GM21717 (cell line): Measurements from ENCODE around the gene TTC28.

Experiments used
- ATAC-seq: cut with Tn5 transposase; IDR thresholded peaks from one replicate; pipeline ENCODE4 v1.9.1; 2021; ENCODE audit warnings: mild to moderate bottlenecking, moderate library complexity; ENCODE audit not compliant: unreplicated experiment

Gene TTC28

DNA sequence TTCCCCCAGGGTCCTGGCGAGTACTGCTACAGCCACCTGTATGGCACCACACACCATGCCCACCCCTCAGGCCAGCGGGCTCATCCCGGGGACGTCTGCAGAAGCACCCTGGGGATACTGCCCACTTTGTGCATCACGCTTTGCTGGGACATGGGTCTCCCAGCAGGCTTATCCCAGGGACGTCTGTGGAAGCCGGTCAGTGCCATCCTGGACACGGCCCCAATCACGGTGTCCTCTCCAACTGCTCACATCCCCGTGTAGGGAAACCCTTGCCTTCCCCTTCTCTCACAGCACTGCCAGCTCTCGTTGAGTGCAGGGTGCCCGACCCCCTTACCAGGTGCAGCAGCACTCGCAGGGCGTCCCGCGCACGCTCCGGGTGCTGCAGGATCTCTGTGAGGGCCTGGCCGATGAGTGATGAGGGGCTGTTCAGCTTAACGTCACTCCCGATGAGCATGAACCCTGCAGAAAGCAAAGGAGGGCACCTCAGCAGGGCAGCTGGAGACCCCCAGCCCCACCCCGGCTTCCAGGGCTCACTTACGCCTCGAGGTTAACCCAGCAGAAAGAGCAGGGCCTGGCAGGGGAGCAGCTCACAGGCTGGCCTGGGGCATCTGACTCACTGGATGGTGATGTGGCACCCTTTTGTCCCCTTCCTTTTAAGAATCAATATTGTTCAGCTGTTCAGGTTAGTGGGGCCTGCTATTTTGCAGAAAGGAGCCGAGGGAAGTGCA lies 683.7 kb downstream of the TTC28 start:
- no peak for ATAC-seq

DNA sequence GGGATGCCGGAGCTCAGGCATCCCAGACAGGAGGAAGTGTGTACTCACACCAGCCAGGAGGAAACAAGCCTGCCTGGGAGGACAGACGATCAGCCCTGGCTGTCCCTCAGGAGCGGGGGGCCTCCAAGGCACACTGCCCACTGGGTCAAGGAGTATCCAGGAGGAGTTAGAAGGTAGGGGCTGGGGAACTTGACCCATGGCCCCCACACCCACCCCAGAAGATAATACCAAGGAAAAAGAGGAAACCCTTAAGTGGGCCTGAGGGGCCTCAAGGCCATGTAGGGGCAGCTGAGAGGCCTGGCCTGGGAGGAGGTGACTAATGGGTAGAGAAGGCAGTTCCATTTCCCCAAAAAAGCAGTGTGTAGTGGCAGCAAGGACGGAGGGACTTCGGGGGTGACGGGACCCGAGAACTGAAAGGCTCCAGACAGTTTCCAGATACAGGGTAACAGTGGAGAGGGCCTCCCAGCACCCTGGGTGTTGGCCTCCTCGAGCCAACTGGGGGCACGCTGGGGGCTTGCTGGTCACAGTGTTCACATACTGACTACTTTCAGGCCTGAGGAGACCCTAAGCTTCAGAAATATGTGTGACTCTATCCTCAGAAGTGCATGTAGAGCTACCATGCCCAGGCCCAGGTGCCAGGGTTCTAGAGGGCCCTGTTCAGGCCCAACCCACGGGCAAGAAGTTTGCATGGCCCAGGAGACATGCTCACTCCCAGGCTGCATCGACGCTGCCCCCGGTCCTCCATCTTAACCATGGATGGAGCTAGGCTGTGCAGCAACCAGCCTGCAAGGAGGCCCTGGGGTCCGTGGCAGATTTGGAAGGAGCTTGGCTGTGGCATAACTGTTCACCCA lies 684.9 kb downstream of the TTC28 start:
- ATAC-seq: no peak

DNA sequence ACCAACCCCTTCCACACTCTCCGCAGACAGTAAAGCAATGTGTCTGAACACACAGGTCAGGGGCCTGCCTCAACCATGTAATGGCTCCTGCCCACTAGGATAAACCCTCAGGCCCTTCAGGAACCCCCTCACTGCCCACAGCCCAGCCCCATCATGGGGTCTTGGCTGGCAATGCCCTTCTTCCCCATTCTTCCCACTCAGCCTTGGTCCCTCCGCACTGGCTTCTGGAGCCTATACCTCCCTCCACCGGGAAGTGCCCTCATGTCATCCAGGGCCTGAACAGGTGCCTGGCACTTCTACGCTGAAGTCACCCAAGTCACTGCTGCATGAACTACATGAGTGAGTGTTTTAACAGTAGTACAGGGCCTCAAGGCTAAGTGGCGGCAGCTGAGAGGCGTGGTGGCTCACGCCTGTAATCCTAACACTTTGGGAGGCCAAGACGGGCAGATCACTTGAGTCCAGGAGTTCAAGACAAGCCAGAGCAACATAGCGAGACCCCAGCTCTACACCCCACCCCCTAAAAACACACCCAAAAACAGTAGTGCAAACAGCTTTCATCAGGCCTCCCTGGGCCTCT lies 685.8 kb downstream of the TTC28 start:
- no peak for ATAC-seq

DNA sequence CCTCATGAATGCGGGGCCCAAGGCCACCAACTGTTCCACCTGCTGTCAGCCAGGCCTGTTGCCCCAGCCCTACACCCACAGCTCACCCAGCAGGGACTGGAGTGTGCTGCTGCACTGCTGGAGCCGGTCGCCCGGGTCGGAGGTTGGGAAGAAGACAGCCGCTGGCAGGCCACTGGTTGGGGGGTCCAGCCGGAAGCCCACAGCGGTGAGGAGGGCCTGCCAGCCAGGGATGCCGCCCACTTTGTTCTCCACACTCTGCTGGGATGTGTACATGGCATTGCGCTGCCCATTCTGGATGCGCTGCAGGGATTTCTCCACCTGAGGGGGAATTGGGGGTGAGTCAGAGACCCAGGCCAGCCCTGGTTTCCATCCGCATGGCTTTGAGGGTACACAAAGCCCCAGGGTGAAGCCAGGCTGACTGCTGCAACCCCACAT lies 686.4 kb downstream of the TTC28 start:
- no peak for ATAC-seq

DNA sequence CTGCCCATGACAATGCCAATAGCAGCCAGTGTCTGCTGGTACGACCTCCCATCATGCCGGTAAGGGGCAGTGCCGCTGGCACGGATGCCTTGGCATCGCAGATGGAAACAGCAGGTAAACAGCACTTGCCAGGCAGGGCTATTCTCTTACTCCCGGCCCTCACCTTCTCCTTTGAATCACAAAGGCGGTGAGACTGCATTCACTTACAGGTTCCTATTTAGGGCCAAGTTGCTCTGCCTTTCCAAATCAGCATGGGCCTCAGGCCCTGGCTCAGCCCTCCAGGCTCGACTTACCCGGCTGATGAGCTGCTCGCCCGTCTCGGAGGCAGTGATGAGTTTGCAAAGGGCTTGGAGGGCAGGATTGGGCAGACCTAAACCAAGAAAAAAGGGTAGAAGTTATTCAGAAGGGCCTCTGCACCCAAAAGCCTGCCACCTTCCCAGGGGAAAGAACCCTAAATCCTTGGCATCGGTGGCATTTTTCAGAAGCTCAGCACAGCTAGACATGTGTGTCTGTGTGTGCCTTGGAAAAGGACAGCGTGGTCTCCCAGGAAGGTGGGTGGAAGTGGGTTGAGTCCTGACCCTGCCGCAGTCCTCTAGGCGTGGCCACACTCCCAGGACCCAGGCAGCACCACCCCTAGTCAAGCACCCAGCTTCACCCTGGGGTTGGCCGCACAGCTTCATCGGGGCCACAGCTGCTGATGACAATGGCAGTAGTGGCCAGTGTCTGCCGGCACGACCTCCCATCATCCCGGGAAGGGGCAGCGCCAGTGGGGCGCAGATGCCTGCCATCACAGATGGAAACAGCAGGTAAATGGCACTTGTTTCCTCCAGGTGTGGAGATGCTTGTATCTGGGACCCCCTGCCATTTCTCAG lies 687.1 kb downstream of the TTC28 start:
- no peak for ATAC-seq

DNA sequence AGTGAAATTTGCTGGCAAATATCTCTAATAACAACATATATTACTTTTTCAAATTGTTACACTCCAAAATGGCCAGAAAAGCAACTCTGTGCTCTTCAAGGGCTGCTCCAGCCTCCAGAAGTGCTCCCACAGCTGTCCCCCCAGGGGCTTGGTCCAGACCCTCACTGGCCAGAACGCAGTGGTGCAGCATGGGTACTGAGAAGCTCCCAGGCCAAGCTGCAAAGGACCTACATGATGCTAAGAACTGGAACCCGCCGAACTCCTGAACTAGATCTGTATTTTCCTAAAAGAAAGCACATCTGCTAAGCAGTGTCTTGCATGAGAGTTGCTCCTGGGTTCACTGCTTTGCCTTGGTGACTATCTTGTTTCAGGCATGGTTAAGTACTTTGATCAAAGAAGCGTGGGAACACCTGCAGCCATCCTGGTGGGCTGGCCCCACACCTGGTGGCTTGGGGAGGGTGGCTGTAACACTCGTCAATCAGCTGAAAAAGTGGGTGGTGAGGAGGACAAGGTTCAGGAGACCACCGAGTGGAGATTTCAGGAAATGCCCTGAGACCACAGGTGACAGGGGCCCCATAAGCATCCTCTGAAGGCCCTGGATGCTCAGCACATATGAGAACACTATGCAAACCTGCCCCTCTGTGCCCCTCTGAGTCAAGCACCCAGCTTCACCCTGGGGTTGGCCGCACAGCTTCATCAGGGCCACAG lies 687.9 kb downstream of the TTC28 start:
- no peak for ATAC-seq

DNA sequence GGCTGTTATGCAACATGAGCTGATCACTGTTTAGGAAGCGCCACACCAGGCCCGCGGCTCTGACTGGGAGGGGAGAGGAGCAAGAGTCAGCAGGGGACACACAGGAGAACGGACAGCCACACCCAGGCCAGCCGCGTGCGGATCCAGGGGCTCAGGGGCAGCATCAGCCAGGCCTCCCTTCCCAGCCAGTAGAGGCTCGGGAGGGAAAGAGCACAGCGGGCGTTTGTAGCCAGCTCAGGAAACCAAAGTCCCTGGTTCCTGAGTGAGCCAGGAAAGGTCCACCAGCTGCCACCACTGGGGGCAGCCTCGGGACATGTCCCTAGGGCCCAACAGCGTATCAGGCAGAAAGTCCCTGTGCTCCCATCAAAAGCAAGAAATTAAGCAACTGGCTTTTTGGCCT lies 688.8 kb downstream of the TTC28 start:
- ATAC-seq: no peak

DNA sequence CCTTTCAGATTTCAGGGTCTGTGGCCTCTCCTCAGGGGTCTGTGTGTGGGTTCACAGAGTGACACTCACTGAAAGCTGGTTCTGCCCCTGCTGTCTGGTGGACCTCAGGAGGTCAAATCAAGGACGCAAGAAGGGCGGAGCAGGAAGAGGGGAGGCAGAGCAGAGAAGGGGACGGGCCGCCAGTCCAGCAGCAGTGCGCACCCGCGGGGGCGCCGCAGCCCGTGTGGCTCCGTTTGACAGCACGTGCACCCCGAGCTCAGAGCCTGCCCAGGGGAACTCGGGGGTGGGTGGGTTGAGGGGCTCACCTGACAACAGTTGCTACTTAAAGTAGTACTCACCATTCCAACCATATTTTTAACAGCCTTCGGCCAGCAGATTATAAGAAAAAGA lies 689.2 kb downstream of the TTC28 start:
- ATAC-seq: no peak

DNA sequence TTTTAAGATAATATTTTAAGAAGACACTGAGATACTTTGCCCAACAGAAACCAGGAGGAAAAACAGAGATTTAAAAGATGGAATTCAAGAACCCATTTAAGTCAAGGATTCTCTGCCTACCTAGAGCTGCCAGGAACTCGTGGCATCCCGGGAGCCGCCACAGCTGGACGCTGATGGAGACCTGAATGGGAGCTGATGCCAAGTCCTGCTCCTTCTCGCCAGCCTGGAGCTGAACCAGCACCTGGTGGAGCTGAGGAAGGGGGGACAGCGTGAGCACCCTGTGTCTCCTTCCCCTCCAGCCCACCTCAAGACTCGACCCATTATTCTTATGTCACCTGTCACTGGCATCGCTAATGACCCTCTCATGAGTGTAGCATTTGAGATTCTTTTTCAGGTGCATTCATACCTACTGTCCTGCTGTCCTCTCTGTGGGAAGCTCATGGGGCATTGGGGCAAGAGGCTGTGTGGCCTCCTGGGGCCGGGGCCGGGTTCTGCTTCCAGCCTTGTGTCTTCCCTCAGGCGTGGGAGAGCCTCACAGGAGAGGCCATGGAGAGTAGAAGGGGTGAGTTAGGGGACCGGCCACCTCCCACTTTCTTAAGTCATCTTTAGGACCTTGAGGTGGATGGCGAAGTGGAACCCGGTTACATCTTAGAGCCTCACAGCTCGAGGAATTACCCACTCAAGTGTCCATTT lies 689.7 kb downstream of the TTC28 start:
- ATAC-seq: no peak

DNA sequence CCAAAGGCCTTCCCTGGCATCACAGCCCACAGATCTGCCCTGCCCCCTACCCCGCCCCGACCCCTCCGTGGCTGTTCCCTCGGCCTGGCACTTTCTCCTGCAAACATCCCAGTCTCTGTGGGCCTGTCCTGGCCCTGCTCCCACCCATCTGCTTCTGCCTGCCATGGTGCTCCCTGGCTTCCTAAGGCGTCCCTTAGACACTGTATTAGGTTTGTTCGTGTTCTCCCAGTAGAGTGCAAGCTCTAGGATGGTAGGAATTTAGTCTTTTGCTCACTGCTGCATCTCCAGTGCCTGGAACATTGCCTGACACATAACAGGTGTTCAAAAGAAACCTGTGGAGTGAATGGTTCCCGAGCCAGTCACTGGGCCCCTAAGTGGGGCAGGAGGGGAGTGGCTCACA lies 690.9 kb downstream of the TTC28 start:
- no peak for ATAC-seq

DNA sequence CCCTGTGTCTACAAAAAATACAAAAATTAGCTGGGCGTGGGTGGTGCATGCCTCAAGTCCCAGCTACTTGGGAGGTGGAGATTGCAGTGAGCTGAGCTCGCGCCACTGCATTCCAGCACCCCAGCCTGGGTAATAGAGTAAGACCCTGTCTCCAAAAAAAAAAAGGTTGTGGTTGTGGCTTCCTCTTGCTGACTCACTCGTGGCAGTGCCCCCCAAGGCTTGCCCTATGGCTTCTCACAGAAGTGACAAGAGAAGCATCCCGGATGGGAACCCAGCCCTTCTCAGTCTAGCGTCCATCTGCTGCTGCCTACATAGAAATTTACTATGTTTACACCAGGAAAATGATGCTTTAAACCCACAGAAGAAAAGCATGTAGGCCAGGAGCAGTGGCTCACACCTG lies 692.1 kb downstream of the TTC28 start:
- ATAC-seq: no peak

DNA sequence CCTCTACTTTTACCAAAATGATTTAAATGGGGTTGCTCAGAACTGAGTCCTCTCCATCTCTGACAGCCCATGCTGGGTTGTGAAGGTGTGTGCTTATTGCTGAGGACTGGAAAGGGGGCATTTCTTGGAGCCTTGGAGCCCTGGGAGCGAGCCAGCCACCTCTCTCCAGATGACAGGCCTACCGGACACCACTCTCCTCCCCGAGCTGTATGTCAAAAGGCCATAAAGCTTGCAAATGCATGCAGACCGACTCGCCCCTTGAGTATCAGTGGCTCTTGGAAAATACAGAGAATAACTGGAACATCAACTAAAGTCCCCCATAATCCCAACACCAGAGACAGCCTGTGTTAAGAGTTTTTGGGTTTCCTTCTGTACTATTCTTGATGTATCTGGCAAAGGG lies 692.7 kb downstream of the TTC28 start:
- ATAC-seq: no peak

DNA sequence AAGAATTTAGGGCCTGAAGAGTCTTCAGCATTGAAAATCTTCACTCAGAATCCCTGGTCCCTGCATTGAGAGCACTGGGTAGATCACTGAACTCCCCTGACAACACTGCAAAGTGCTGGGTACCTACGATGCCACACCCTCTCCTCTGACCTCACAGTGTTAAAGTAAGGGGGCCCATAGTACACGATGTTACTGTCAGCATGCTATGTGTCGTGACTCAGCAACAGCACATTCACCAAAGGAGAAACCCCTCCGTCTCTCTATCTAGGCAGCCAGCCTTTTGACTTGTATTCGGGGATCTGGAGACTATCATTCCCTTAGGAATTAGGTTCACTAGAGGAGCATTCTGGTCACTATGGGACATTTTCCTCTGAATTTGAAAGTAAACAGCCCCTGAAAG lies 693.2 kb downstream of the TTC28 start:
- ATAC-seq: no peak

DNA sequence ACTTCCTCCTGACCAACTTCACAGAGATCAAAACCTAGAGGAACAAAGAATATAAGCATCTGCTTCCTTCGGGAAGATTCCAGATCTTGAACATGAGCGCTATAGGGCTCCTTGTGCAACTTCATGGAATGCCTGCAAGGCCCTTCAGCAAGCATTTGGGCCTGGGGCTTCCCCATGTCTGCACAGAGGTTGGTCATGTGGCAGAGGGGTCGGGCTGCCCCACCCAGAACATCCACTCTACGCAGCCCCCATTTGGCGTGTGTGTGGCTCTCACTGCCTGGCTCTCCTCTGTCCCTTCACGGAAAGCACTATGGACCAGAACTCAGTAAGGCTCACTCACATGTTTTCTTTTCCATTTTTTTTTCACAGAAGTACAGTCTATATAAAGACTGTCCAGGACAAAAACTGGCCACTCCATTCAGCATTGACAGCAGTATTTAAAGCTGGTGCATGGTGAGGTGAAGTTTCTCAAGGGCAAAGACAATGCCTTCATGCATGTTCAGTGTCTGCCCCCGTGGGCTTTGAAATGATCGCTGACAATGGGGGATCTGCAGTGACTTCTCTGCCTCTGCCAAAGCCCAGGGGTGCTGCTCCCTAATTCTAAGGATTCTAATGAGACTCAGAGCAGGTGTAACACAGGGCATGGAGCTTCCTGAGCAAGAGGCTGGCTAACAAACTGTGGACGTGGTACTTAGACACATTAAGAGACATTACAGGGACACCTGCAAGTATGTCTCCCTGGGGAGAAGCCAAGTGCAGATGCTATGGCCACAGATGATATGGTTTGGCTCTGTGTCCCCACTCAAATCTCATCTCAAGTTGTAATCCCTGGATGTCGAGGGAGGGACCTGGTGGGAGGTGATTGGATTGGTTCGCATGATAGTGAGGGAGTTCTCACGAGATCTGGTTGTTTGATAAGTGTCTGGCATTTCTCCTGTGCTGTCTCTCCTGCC lies 694.0 kb downstream of the TTC28 start:
- no peak for ATAC-seq

DNA sequence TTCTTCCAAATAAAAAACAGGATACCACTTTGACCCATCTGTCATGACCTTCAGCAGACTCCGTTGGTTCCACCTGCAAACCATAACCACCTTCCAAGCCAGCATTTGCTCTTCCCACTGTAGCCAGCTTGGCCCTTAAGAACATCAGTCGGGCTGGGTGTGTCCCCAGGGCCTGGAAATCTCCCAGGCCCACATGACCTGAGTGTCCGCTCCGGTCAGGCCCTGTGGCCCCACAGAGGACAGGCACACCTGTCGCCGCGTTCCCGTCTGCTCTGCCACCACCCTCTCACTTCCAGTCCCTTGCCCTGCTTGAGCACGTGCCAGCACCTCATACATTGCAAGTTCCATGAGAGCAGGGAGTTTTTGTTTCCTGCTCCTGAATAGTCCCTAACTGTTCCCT lies 694.9 kb downstream of the TTC28 start:
- no peak for ATAC-seq

DNA sequence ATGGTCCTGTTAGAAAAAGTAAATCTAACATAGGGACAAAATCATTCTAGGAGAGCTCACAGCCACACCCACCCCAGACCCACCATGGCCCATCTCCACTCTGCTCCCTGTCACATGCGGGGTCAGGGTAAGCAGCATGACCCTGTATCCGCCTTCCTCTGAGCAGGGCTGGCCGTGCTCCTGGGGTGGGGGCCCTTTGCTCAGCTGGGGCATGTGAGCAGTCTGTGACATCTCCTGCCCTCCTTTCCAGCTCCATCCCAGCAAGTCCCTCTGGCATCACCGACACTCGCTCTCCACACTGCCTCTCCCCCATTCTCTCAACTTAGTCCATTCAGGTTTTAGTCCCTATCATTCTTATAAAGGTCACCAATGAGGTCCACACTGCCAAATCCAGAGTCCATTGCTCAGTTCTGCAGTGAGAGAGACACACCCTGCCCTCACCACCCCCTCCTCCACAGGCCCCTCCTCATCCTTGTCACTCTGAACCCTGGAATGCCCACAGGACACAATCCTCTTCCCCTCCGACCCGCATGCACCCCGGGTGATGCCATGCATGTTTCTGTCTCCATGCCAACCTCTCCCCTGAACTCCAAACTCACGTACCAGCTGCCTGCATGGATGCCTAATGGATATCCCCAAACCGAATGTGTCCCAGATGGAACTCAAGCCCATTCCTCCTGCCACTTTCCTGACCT lies 695.5 kb downstream of the TTC28 start:
- no peak for ATAC-seq

DNA sequence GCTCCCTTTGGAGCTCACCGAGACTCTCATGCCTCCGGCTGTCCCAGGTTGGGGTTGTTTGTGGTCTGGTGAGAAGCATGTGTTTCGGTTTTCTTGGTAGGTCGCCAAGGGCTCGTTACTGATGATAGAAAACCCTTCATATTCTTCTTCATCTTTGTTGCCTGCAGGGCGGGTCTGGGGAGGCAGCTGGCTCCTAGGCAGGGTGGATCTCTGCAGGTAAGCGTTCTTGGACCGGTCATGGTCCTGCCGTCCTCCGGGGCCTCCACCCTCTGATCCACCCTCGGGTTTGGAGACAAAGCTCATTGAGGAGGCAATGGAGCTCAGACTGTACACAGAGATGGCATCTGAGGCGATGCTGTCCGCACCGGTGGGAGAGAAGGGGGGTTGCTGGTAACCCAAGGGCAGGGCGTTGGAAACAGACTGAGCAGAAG lies 696.3 kb downstream of the TTC28 start:
- no peak for ATAC-seq

DNA sequence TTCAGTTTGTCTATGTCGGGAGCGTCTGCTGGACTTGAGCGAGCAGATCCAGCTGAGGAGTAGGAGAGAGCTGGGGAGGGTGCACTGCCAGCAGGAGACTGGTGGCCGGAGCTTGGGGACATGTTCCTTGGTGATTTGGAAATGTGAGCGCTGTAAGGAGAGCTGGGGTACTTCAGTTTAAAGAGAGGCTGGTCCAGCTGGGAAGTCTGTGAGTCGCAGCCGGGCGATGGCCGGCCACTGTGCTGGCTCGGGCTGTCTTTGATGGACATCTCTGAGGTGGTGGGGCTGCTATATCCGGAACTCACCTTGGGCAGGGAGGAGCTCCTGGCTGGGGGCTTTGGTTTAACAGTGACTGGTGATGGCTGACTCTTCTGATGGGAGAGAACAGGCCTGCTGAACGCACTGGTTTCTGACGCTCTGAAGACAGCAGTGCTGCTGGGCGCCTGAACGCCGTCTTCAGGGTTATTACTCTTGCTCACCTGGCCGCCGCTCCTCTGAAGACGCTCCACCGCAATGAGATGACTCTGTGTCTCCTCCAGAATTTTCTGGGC lies 696.9 kb downstream of the TTC28 start:
- ATAC-seq: no peak
